ENCODE results near the gene PNLIPRP1. TPM values are rescaled to one million over a fixed set of nuclear protein-coding genes. Genes with fewer than 3 reads are reported as not detected.

Gene PNLIPRP1
- total and polyA plus RNA-seq, 7 donors: 0.34 to 1.6 (median 0.38) TPM; not detected in 4

DNA sequence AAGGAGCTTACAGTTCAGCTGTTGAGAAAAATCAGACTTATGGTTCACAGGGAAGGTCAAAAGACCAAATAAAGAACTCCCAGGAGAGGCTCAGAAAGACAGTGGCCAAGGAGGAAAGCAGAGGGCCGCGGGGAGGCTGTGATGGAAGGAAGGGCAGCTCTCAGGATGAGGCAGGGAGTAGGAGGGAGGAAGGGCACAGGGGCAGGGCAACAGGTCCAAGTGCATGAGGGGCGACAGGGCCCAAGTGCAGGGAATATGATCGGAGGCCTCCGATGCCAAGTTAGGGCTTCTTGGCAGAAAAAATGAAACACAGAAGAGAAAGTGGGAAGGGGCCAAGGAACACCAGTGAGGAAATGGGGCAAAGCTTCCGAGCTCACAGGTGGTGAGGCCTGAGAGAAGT, 16.6 kb downstream of the PNLIPRP1 start:
- Histone ChIP-seq H3K27me3 (ENCODE audit: insufficient read depth in 3 of 3, low read length in 2 of 3) (peaks cover 0 to 18% (median 2%) of the 10 kb centered on the region in 3 donors), H3K36me3 (ENCODE audit: insufficient read depth in 1 of 2, low read depth in 1 of 2) (no peaks in the 10 kb centered on the region), H3K27ac (no peak overlapping the region), H3K9me3 (no peaks in the 10 kb centered on the region), H3K4me3 (no peak overlapping the region), H3K4me1 (no peaks in the 10 kb centered on the region)
- TF ChIP-seq, protein P1, sequence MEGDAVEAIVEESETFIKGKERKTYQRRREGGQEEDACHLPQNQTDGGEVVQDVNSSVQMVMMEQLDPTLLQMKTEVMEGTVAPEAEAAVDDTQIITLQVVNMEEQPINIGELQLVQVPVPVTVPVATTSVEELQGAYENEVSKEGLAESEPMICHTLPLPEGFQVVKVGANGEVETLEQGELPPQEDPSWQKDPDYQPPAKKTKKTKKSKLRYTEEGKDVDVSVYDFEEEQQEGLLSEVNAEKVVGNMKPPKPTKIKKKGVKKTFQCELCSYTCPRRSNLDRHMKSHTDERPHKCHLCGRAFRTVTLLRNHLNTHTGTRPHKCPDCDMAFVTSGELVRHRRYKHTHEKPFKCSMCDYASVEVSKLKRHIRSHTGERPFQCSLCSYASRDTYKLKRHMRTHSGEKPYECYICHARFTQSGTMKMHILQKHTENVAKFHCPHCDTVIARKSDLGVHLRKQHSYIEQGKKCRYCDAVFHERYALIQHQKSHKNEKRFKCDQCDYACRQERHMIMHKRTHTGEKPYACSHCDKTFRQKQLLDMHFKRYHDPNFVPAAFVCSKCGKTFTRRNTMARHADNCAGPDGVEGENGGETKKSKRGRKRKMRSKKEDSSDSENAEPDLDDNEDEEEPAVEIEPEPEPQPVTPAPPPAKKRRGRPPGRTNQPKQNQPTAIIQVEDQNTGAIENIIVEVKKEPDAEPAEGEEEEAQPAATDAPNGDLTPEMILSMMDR (IDR thresholded peaks at IDR 0.05): no peak
- 40 to 60% (median 41%) methylated on average over 6 of the region's 6 CpGs for WGBS, 3 donors
- ATAC-seq: no peak
- intact Hi-C loops (cut with DNase I): no loop called here
- no peak for DNase-seq

DNA sequence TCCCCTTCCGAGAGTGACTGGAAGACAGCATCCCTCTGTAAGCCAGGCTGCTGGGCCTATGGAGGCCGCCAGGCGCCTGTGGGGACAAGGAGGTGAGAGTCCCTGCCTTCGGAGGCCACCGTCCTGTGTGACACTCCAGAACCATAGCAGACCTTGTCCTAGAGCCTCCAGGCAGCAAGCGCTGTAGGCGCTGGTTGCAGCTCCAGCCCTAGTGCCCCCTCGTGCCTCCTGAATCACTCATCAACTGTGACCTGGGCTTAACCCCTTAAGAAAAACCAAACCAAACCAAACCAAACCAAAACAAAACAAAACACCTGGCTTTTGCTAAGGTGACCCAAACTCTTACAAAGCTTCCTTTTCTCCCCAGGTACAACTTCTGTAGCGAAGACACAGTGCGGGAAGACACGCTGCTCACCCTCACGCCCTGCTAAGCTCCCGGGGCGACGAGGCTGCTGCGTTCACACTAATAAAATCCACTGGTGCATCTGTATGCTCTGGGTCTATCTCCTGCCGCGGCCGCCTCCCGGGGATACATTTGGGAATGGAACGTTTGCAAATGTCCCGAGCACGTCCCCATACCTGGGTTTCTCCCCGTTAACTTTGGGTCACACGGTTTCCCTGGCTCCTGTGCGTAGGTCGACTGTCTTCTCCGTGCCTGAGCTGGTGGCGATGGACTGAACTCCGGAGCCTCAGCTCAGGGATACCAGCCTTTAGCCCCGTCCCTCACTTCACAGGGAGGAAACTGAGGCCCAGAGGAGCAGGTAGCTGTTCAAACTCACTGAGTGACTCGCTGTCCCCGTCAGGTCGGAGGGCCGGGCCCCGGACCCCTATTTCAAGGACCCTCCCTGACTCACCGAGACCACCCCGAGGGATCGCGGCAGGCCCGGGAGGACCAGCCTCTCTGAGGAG, 18.2 kb downstream of the PNLIPRP1 start:
- Histone ChIP-seq H3K36me3 (ENCODE audit: insufficient read depth in 1 of 2, low read depth in 1 of 2) (no peaks in the 10 kb centered on the region), H3K27ac (no peak overlapping the region), H3K4me3 (no peak overlapping the region), H3K4me1 (no peaks in the 10 kb centered on the region), H3K9me3 (no peaks in the 10 kb centered on the region), H3K27me3 (ENCODE audit: insufficient read depth in 3 of 3, low read length in 2 of 3) (peaks cover 0 to 18% (median 2%) of the 10 kb centered on the region in 3 donors)
- no peak for ATAC-seq
- TF ChIP-seq, protein P1 (IDR thresholded peaks at IDR 0.05): no peak
- 31 to 37% (median 37%) methylated on average over 41 of the region's 41 CpGs for WGBS, 3 donors
- intact Hi-C loops (cut with DNase I): no loop called here
- no peak for DNase-seq

DNA sequence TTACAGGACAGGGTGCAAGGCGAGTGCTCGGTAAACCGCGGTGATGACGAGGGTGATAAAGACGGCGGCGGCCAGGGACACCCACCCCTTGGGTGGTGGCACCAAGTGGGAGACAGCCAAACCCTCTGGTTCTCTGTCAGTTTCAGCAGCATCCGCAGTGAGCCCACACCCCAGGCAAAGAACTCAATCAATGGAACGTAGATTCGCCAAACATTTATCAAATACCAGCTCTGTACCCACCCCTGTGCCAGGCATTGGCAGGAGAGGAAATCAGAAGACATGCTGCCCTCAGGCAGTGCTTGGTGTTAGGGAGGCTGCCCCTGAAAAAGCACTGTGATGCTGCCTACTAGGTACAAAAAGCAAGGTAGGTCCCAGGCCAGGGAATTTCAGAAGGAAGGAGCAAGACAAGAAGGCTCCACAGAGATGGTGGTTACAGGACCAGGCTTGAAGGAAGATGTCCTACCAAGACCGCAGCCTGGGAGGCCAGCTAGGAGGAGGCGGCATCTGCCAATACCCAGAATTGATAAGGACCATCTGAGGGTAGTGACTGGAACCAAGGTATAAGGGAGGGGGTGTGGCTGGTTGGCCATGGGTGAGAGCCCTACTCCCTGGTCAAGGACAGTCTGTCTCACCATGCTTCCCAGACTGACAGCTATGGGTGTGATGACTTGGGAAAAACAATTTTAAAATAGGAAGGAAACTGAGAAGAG, 19.8 kb downstream of the PNLIPRP1 start:
- H3K27ac ChIP-seq: no peak overlapping the region
- no peaks in the 10 kb centered on the region for H3K9me3 ChIP-seq
- peaks cover 0 to 18% (median 2%) of the 10 kb centered on the region in 3 donors for H3K27me3 ChIP-seq (ENCODE audit: insufficient read depth in 3 of 3, low read length in 2 of 3)
- intact Hi-C loops (cut with DNase I): no loop called here
- TF ChIP-seq, protein P1 (IDR thresholded peaks at IDR 0.05): no peak
- no peaks in the 10 kb centered on the region for H3K4me1 ChIP-seq
- 95 to 96% (median 96%) methylated on average over 13 of the region's 13 CpGs for WGBS, 3 donors
- no peak for ATAC-seq
- DNase-seq: no peak
- H3K36me3 ChIP-seq (ENCODE audit: insufficient read depth in 1 of 2, low read depth in 1 of 2): no peaks in the 10 kb centered on the region
- H3K4me3 ChIP-seq: no peak overlapping the region

DNA sequence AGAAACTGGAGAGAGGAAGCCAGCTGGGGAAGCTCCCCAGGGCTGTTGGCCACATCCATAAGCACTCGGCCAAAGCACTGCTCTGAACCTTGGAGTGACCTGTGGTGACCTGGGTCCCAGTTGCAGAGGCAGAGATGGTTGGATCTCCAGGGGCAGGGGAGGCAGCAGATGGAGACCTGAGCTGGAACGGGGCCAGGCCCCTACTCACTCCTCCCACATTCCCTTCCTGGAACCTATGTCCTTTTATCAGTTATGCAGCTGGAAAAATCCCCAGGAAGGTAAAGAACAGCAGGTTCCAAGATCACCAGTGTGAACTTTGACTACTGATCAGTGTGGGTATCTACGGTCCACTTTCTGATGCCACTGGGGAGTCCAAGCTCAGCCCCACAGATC, 20.4 kb downstream of the PNLIPRP1 start:
- Histone ChIP-seq H3K27ac (no peak overlapping the region), H3K4me1 (no peaks in the 10 kb centered on the region), H3K27me3 (ENCODE audit: insufficient read depth in 3 of 3, low read length in 2 of 3) (peaks cover 0 to 18% (median 2%) of the 10 kb centered on the region in 3 donors), H3K4me3 (no peak overlapping the region), H3K36me3 (ENCODE audit: insufficient read depth in 1 of 2, low read depth in 1 of 2) (no peaks in the 10 kb centered on the region), H3K9me3 (no peaks in the 10 kb centered on the region)
- DNase-seq: no peak
- intact Hi-C loops (cut with DNase I): no loop called here
- WGBS, 3 donors: 60 to 75% (median 74%) methylated on average over 3 of the region's 3 CpGs
- ATAC-seq: no peak
- TF ChIP-seq, protein P1 (IDR thresholded peaks at IDR 0.05): no peak
